HEK293 (cell line): ENCODE data around the gene SNX33.

ENCODE experiments used
- CTCF ChIA-PET: fragments of 350-600 bp; formaldehyde crosslinking; extraction: SDS; loops from one replicate; lab custom pipeline; 2021; ENCODE audit warnings: antibody characterized with exemption; lab: Yijun Ruan, JAX
- POLR2A ChIA-PET: fragments of 300-600 bp; formaldehyde crosslinking; extraction: SDS; loops from one replicate; lab custom pipeline; 2020; ENCODE audit warnings: antibody characterized with exemption, inconsistent platforms; lab: Yijun Ruan, JAX
- H3K27ac ChIP-seq: fragments of 200-500 bp; sonication (Bioruptor generic); 2 replicates; pipeline ENCODE4 v1.5.1; 2014; ENCODE audit warnings: low read depth, low read length, control low read depth, inconsistent platforms; ENCODE audit errors: extremely low read depth
- H3K36me3 ChIP-seq, 2 experiments: fragments of 200-500 bp in 1 of 2; sonication (Bioruptor generic) in 1 of 2; 1 replicate in 1 of 2; 2 replicates in 1 of 2; pipeline ENCODE4 v1.5.1; 2014 to 2017; ENCODE audit warnings: inconsistent platforms in 2 of 2, low read length in 2 of 2; ENCODE audit not compliant: control insufficient read depth in 2 of 2, insufficient read depth in 1 of 2
- H3K4me1 ChIP-seq: fragments of 200-500 bp; sonication (Bioruptor generic); 2 replicates; pipeline ENCODE4 v1.5.1; 2014; ENCODE audit warnings: mild to moderate bottlenecking, low read length, inconsistent platforms; ENCODE audit not compliant: control insufficient read depth, insufficient read depth
- H3K4me3 ChIP-seq: 2 replicates; pipeline ENCODE4 v1.5.1; 2011; ENCODE audit warnings: low read depth, mild to moderate bottlenecking, control low read depth, low read length, moderate library complexity
- H3K9me3 ChIP-seq: fragments of 200-500 bp; sonication (Bioruptor generic); 2 replicates; pipeline ENCODE4 v1.5.1; 2014; ENCODE audit warnings: low read depth, low read length, inconsistent platforms; ENCODE audit not compliant: control insufficient read depth, insufficient read depth
- CTCF ChIP-seq: fragments of 450-650 bp; formaldehyde crosslinking; IDR thresholded peaks from 2 replicates; pipeline ENCODE4 v1.5.1; 2016; ENCODE audit warnings: missing biosample characterization, missing genetic modification characterization
- INSM2 ChIP-seq: fragments of 450-650 bp; formaldehyde crosslinking; IDR thresholded peaks from 2 replicates; pipeline ENCODE4 v1.5.1; 2016; ENCODE audit warnings: missing biosample characterization, missing genetic modification characterization
- MYNN ChIP-seq: fragments of 450-650 bp; formaldehyde crosslinking; IDR thresholded peaks from 2 replicates; pipeline ENCODE4 v1.5.1; 2016; ENCODE audit warnings: missing biosample characterization, missing genetic modification characterization, borderline replicate concordance
- MZF1 ChIP-seq: fragments of 450-650 bp; formaldehyde crosslinking; IDR thresholded peaks from 2 replicates; pipeline ENCODE4 v1.5.1; 2017; ENCODE audit warnings: missing biosample characterization, missing genetic modification characterization, borderline replicate concordance
- SCRT2 ChIP-seq: fragments of 450-650 bp; formaldehyde crosslinking; IDR thresholded peaks from 2 replicates; pipeline ENCODE4 v1.5.1; 2016; ENCODE audit warnings: missing biosample characterization, missing genetic modification characterization
- ZBTB21 ChIP-seq: fragments of 450-650 bp; formaldehyde crosslinking; IDR thresholded peaks from 2 replicates; pipeline ENCODE4 v1.5.1; 2017; ENCODE audit warnings: missing biosample characterization, missing genetic modification characterization
- ZNF155 ChIP-seq: fragments of 450-650 bp; formaldehyde crosslinking; IDR thresholded peaks from 2 replicates; pipeline ENCODE4 v1.5.1; 2016; ENCODE audit warnings: missing biosample characterization, missing genetic modification characterization
- ZNF202 ChIP-seq: fragments of 450-650 bp; formaldehyde crosslinking; IDR thresholded peaks from 2 replicates; pipeline ENCODE4 v1.5.1; 2016; ENCODE audit warnings: missing biosample characterization, missing genetic modification characterization, borderline replicate concordance
- ZNF280C ChIP-seq: fragments of 450-650 bp; formaldehyde crosslinking; IDR thresholded peaks from 2 replicates; pipeline ENCODE4 v1.5.1; 2016; ENCODE audit warnings: missing biosample characterization, missing genetic modification characterization
- ZNF350 ChIP-seq: fragments of 450-650 bp; formaldehyde crosslinking; IDR thresholded peaks from 2 replicates; pipeline ENCODE4 v1.5.0; 2017; ENCODE audit warnings: missing biosample characterization, mild to moderate bottlenecking, missing genetic modification characterization
- ZNF394 ChIP-seq: fragments of 450-650 bp; formaldehyde crosslinking; IDR thresholded peaks from 2 replicates; pipeline ENCODE4 v1.5.1; 2016; ENCODE audit warnings: missing biosample characterization, missing genetic modification characterization, mild to moderate bottlenecking, moderate library complexity, borderline replicate concordance
- ZNF398 ChIP-seq: fragments of 450-650 bp; formaldehyde crosslinking; IDR thresholded peaks from 2 replicates; pipeline ENCODE4 v1.5.1; 2017; ENCODE audit warnings: missing biosample characterization, missing genetic modification characterization
- ZNF518A ChIP-seq: fragments of 450-650 bp; formaldehyde crosslinking; conservative IDR thresholded peaks from 2 replicates; pipeline ENCODE4 v1.5.1; 2016; ENCODE audit warnings: low read depth, missing biosample characterization, missing genetic modification characterization
- ZNF571 ChIP-seq: fragments of 450-650 bp; formaldehyde crosslinking; IDR thresholded peaks from 2 replicates; pipeline ENCODE4 v1.5.0; 2017; ENCODE audit warnings: missing biosample characterization, missing genetic modification characterization
- ZNF626 ChIP-seq: fragments of 450-650 bp; sonication (Bioruptor Pico); formaldehyde crosslinking; IDR thresholded peaks from 2 replicates; pipeline ENCODE4 v1.5.1; 2018; ENCODE audit warnings: missing biosample characterization, missing genetic modification characterization, inconsistent platforms
- ZNF677 ChIP-seq: fragments of 450-650 bp; IDR thresholded peaks from 2 replicates; pipeline ENCODE4 v1.5.0; 2018; ENCODE audit warnings: missing biosample characterization, mild to moderate bottlenecking, missing genetic modification characterization, moderate library complexity
- ZNF701 ChIP-seq: fragments of 450-650 bp; formaldehyde crosslinking; IDR thresholded peaks from 2 replicates; pipeline ENCODE4 v1.5.1; 2016; ENCODE audit warnings: missing biosample characterization, missing genetic modification characterization
- ZNF704 ChIP-seq: fragments of 450-650 bp; formaldehyde crosslinking; IDR thresholded peaks from 2 replicates; pipeline ENCODE4 v1.5.1; 2016; ENCODE audit warnings: missing biosample characterization, missing genetic modification characterization
- ZNF785 ChIP-seq: fragments of 450-650 bp; formaldehyde crosslinking; IDR thresholded peaks from 2 replicates; pipeline ENCODE4 v1.5.1; 2016; ENCODE audit warnings: missing biosample characterization, missing genetic modification characterization
- ZSCAN18 ChIP-seq: fragments of 450-650 bp; formaldehyde crosslinking; IDR thresholded peaks from 2 replicates; pipeline ENCODE4 v1.5.1; 2016; ENCODE audit warnings: missing biosample characterization, missing genetic modification characterization

SNX33 gene

GRCh38 chr15:75705854-75706681 lies 58.4 kb downstream of the SNX33 start (continued):
- no peak for TF ChIP-seq ZNF202
- no peak for TF ChIP-seq CTCF
- TF ChIP-seq SCRT2 (tag by site-specific recombination), result peak; percentile 84
- TF ChIP-seq ZNF626, result no peak
- TF ChIP-seq ZNF155 (tag by site-specific recombination), result no peak
- no peak for TF ChIP-seq INSM2 (tag by site-specific recombination)
- TF ChIP-seq, all 188 proteins: peak for 11

GRCh38 chr15:75706682-75706954 lies 58.9 kb downstream of the SNX33 start:
- Histone ChIP-seq H3K27ac (no peak overlapping the region), H3K4me3 (no peak overlapping the region), H3K36me3 (peaks cover 0 to 2% of the 10 kb centered on the region in 2 experiments; a peak in 1 of 3 replicates), H3K4me1 (no peaks in the 10 kb centered on the region), H3K9me3 (no peaks in the 10 kb centered on the region)
- ChIA-PET CTCF (no interaction called here), POLR2A (interaction anchor here (0.7 kb wide), 3 partner anchors 13 to 641 kb away, joined by 5 to 7 read pairs (median 5); a partner anchor contains a TSS)
- TF ChIP-seq ZSCAN18 (tag by site-specific recombination) (no peak), ZNF701 (no peak), ZBTB21 (tag by site-specific recombination) (no peak), ZNF677 (tag by site-specific recombination) (no peak), ZNF280C (tag by site-specific recombination) (no peak), MZF1 (tag by site-specific recombination) (no peak), ZNF398 (tag by site-specific recombination) (no peak), ZNF704 (tag by site-specific recombination) (no peak), ZNF571 (tag by site-specific recombination) (no peak), MYNN (no peak), ZNF785 (no peak), ZNF518A (tag by site-specific recombination) (no peak), ZNF350 (no peak), ZNF394 (tag by site-specific recombination) (no peak)
